Measurements from ENCODE around the gene GRAMD2B.
A peak's percentile ranks its signal among the peaks of the same experiment; 100 is the strongest.

Gene GRAMD2B

DNA sequence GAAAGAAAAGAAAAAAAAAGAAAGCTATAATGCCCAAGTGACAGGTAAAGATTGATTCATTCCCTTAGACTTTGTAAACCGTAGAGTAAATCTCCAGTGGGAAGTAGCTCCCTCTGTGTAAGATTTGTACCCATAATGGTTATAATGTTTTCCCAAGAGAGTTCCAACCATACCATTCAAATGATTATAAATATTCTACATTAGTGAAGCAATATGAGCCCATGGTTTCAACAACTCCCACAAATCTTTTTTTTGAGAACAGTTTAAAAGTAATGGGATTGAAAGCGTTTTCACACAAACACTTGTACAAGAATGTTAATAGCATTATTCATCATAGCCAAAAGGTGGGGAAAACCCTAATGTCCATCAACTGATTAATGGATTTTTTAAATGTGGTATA lies 58.0 kb downstream of the GRAMD2B start:
- DNase-seq = peak; percentile 59

DNA sequence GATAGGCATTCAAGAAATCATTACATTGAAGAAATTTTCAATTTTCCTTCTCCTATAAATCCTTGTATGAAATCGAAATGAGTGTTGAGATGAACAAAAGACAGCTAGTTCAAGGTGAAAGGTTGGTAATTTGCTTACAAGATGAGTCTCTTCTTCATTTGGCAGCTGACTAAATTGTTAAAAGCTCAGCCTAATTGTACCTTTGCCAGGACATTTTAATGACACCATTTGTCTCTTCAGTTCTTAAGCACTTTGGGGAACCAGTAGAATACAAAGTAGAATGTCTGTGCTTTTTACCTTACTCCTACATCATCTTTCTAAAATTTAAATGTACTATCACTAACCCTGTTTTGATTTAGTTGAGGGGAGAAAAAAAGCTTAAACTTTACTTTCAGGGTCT lies 59.4 kb downstream of the GRAMD2B start:
- DNase-seq = no peak

DNA sequence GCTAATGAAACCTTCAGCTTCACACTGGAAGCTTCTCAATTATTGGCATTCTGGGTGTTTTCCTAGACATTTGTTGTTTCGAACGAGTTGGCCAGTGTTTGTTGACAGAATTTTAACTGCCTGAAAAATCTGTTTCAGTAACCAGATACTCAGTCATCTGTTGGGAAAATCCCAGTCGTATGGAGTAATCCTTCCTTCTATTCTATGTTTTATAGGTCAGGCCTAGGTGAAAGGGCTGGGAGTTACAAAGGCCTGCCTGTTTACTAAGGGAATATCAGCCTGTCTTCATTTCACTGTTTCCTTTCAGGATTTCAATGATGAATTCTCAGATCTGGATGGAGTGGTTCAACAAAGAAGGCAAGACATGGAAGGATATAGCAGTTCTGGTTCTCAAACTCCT lies 59.9 kb downstream of the GRAMD2B start:
- no peak for DNase-seq

- DNase-seq = no peak
Measured at GRCh38 chr5:126484253-126484652, 61.0 kb downstream of the GRAMD2B start.

GRCh38 chr5:126486332-126486731 lies 63.1 kb downstream of the GRAMD2B start:
- DNase-seq = no peak

GRCh38 chr5:126487596-126487995 lies 64.4 kb downstream of the GRAMD2B start:
- no peak for DNase-seq

DNA sequence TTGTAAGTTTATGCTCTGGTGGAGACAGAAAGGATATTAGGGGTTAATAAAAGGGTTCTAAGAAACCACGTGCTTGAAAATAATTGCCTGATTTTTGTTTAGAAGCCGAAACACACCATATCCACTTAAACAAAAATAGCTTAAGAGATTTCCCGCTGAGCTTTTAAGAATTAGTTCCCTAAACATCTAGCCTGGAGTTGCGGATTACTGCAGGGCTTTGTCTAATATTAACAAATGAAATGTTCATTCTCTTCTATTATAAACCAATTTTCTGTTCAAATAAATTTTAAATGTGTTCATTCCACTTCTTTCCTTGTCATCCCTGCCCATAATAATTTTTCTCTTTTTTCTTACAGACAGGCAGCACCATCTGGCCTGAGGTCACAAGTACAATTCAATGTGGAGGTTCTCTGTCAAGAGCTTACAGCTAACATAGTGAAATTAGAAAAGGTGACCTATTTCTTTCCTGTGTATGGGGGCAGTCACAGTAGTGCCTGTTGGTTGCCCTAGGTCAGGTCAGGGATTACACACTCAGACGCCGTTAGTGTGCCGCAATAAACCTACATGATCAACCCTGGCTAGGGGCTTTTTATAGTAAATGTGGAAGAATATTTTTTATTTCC lies 65.3 kb downstream of the GRAMD2B start:
- no peak for DNase-seq

DNA sequence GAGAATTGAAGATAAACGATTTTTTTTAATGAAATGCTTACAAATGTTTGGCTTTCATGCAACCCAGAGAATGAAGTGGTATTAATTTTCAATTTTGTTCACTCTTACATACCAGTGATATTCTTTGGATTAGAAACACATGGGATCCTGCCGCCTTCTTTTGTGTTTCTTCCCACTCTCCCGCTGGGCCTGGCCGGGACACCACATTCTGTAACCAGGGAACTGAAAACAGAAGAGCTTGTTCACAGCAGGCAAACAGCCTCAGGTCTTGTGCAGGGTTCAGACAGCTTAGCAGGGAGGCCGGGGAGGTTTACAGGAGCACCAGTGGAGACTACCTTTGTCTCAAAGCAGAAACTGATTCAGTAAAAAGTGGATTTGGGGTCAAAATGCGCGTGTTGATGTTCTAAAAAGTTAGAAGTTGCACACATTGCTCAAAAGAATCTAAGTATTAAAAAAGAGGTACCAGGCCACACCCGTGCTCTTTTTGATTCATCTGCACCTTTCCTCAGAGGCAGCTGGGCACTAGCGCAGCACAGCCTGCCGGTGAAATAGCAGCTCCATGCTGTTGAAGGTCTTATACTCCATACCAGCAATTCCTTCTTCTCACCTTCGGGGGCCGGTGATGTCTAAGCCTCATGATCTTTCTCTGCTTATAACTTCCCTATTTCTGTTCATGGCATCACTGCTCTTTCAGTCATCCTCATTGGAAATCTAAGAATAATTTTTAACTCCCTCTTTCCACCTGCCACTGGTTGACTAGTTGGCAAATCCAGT lies 67.1 kb downstream of the GRAMD2B start:
- peak; percentile 68 for DNase-seq

GRCh38 chr5:126492939-126493338 lies 69.7 kb downstream of the GRAMD2B start:
- DNase-seq = peak; percentile 30

DNA sequence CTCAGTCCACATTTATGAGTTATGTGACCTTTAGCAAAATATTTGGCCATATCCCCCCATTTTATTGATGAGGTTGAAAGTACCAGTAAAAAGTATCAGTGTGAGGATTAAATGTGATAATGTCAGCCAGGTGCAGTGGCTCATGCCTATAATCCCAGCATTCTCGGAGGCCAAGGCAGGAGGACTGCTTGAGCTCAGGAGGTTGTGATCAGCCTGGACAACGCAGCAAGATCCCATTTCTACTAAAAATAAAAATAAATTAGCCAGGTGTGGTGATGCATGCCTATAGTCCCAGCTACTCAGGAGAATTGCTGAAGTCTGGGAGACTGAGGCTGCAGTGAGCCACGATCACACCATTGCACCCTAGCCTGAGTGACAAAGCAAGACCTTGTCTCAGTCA lies 71.2 kb downstream of the GRAMD2B start:
- no peak for DNase-seq

DNA sequence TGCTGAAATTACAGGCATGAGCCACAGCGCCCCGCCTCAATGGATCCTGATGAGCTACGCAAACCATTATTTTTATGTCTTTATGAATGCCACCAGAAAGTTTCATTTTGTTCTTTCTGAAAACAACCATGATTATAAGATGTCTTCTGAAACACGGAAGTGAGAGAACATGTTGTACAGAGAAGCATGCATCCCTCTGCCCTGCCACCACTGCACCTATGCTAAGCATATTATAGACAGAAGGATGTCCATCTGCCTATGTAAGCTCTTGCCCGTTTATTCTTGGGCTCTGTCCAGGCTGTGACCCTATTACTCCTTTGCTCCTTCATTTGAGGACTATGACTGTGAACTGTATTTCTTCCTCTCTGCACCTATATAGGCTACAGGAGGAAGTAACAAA lies 74.3 kb downstream of the GRAMD2B start:
- no peak for DNase-seq

- no peak for DNase-seq
Measured at GRCh38 chr5:126499278-126499677, 76.1 kb downstream of the GRAMD2B start.

DNA sequence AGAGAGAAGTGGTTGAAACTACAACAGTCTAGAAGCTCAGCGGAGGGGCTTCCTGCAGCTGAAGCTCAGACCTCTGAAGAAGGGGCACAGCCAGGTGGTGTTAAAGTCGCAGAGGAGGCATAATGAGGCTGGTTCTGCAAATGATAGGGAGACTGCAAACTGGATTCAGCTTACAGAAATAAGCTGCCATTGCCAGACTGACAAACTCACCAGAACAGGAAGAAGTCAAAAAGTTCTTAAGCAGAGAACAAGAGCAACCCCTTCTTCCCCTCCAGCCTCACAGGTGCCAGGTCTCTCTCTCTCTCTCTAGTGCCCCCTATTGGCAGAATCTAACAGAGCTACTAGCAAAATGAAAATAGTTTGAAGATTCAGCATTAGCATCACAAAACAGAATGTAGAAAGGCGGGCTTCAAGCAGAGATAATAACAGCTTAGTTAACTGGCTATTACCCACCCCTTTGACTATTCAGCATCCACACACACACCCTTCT lies 76.7 kb downstream of the GRAMD2B start:
- DNase-seq = peak; percentile 11

DNA sequence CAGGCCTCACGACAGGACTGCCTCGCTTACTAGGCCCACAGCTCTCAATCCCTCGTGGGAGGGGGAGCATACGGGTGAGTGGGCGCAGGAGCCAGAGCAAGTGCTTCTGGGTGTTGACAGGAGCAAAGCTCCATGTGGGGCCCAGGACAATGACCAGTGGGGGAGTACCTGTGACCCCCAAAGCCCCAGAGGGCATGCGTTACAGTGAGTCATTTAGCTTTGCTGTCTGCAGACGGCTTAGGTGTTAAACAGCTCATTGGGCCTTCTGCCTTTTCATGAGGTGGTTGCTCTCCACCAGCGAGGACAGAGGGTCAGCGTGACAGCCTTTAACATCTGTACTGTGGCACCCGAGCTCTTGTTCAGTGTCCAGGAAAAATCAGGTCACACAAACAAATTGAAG lies 78.2 kb downstream of the GRAMD2B start:
- no peak for DNase-seq

GRCh38 chr5:126503602-126504104 lies 80.4 kb downstream of the GRAMD2B start:
- DNase-seq = peak; percentile 57

DNA sequence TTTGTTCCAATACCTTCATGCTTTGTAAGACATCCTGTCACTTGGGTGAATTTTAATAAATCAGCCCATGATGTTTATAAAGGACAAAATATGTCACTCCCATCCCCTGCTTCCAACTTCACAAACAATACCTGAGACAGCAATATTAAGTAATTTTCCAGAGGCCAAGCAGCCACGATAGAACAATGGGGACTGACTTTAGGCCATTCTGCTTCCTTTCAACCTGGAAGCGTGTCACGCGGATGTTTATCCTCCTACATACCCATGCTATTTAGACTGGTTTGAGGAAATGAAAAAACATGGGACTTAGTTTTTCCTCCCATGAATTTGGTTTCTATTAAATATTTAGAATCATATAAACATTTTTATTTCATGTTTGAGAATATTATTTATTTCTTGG lies 82.9 kb downstream of the GRAMD2B start:
- DNase-seq = no peak

- no peak for DNase-seq
Measured at GRCh38 chr5:126508251-126508961, 85.2 kb downstream of the GRAMD2B start.

DNA sequence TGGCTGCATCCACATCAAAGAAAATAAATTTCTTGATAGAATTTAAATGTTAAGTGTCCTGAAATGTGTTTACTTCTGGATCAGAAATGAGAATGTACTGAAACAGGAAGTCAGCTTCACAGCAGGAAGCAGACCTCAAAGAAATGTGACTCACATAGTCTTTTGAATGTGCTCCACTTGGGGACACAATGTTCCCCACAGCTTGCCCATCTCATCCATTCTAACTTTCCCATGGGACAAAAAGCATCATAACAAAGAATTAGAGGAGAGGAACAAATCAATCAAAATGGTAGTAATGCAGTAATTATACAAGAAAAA lies 85.7 kb downstream of the GRAMD2B start:
- peak; percentile 35 for DNase-seq

- no peak for DNase-seq
Measured at GRCh38 chr5:126509339-126509738, 86.1 kb downstream of the GRAMD2B start.

DNA sequence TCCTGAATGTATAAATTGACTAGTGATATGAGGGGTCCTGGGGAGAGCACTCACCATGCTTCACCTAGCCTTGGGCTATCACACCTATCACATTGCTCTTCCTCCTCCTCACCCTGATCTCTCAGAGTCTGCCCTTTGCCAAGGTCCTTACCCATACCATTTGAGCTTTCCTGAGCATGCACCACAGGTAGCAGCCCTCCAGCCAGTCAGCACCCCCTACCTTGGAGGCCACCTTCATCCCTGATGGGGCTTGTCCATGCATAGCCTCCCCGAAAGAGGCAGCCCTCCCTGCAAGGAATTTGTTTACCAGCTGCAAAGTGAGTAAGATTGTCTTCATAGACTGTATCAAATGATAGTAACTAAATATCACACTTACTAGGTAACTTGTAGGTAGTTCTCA lies 88.8 kb downstream of the GRAMD2B start:
- DNase-seq = no peak

- no peak for DNase-seq
Measured at GRCh38 chr5:126512451-126512850, 89.2 kb downstream of the GRAMD2B start.

DNA sequence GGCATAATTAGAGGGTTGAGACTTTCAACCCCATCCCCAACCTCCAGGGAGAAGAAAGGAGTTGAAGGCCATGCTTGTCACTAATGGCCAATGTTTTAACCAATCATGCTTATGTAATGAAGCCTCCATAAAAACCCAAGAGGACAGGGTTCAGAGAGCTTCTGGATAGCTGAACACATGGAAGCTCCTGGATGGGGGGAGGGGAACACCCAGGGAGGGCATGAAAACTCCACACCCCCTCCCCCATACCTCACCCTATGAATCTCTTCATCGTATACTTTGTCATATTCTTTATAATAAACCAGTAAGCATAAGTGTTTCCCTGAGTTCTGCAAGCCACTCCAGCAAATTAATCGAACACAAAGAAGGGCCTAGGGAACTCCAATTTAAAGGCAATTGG lies 90.1 kb downstream of the GRAMD2B start:
- DNase-seq = no peak

DNA sequence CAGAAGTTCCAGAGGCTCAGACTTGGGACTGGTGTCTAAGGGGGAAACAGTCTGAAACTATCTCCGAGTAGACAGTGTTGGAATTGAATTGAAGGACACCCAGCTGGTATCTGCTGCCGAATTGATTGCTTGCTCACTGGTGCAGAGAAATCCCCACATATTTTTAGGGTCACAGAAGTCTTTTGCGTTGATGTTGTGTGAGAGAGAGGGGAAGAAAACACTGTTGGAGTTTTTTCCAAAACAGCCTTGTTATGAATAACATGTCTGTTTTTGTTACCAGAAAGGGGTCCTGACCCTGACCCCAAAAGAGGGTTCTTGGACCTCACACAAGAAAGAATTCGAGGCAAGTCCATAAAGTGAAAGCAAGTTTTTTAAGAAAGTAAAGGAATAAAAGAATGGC lies 90.5 kb downstream of the GRAMD2B start:
- no peak for DNase-seq

DNA sequence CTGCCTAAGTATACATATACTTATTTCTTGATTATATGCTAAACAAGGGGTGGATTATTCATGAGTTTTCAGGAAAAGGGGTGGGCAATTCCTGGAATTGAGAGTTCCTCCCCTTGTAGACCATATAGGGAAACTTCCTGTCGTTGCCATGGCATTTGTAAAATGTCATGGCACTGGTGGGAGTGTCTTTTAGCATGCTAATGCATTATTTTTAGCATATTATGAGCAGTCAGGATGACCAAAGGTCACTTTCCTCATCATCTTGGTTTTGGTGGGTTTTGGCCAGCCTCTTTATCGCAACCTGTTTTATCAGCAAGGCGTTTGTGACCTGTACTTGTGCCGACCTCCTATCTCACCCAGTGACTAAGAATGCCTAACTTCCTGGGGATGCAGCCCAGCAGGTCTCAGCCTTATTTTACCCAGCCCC lies 90.9 kb downstream of the GRAMD2B start:
- DNase-seq = peak; percentile 30
